ENCODE measurements around the gene TULP4. TPM values are rescaled to one million over a fixed set of nuclear protein-coding genes. Genes with fewer than 3 reads are reported as not detected.

TULP4 gene
- total and polyA plus RNA-seq, 2 donors (not counting 1 experiment from before 2014, with no cell fraction given): 12.0 to 90.0 TPM

DNA sequence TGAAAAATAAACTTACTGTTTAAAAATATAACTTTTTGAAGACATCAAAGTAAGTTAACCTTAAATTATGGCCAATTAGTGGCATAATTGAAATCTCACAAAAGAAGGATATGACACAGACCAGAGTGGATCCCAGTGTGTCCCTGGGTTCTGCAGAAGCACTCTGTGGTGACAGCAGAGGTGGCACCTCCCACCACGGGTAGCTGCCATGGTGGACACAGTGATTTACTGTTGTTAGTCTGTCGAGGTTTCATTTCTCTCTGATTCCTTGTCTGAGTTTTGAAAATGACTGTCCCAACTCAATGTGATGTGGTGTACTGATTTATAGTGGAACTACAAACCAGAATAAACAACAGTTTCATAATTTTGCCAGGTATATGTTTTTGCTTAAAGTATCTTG, 76.5 kb downstream of the TULP4 start:
- Mint-ChIP-seq H3K9me3 (ENCODE audit: insufficient read depth) (peaks cover 3% of the 10 kb centered on the region), H3K27me3 (no peaks in the 10 kb centered on the region), H3K4me1 (peaks cover 2% of the 10 kb centered on the region), H3K4me3 (no peak overlapping the region), H3K27ac (no peak overlapping the region)
- Histone ChIP-seq H3K4me1 (ENCODE audit: control insufficient read depth in 2 of 2, insufficient read depth in 2 of 2, low read length in 2 of 2) (no peaks in the 10 kb centered on the region), H3K4me2 (replicated peaks; ENCODE audit: low read depth, low read length, poor library complexity, severe bottlenecking) (no peak overlapping the region), H4K20me1 (ENCODE audit: control insufficient read depth, insufficient read depth, low read length, poor library complexity, severe bottlenecking) (peaks cover 19% of the 10 kb centered on the region), H3K36me3 (replicated peaks in 1 of 2; ENCODE audit: control extremely low read depth in 1 of 2, control insufficient read depth in 1 of 2, extremely low read depth in 1 of 2, insufficient read depth in 2 of 2, low read length in 1 of 2) (no peaks in the 10 kb centered on the region), H3K27me3 (replicated peaks in 1 of 4; ENCODE audit: control extremely low read depth in 1 of 4, control insufficient read depth in 3 of 4, insufficient read depth in 4 of 4, low read length in 3 of 4) (no peaks in the 10 kb centered on the region), H3K27ac (ENCODE audit: low read length in 2 of 2) (no peak overlapping the region), H3K9me3 (ENCODE audit: control extremely low read depth in 1 of 3, control insufficient read depth in 2 of 3, insufficient read depth in 1 of 3, low read length in 2 of 3) (peaks cover 1 to 15% (median 10%) of the 10 kb centered on the region in 3 donors), H3K4me3 (ENCODE audit: control extremely low read depth in 1 of 5, extremely low read depth in 1 of 5, insufficient read depth in 1 of 5, low read depth in 2 of 5, low read length in 4 of 5) (no peak overlapping the region), H3K9ac (ENCODE audit: low read length) (no peak overlapping the region), H2AFZ (ENCODE audit: insufficient read depth, low read depth, low read length, poor library complexity, severe bottlenecking) (no peak overlapping the region), H3K79me2 (ENCODE audit: control insufficient read depth, insufficient read depth, low read length) (peaks cover 44% of the 10 kb centered on the region)
- ATAC-seq (ENCODE audit: low read depth) (no peak), DNase-seq (no peak)
- intact Hi-C loops (cut with micrococcal nuclease): loop anchor here (10.0 kb wide), 1 partner anchor 64 kb away; no protein-coding TSS in a partner anchor
- CTCF ChIA-PET: interaction anchor here (2.9 kb wide), 1 partner anchor 174 kb away, joined by 28 read pairs; no protein-coding TSS in a partner anchor
- POLR2A ChIA-PET: interaction anchor here (0.7 kb wide), 1 partner anchor 73 kb away, joined by 5 read pairs; no protein-coding TSS in a partner anchor
- 60% methylated on average over 1 of the region's 2 CpGs for WGBS (ENCODE audit: insufficient coverage)
- no peak for TF ChIP-seq CTCF (IDR thresholded peaks at IDR 0.05)
- no peak for TF ChIP-seq EZH2 (IDR thresholded peaks at IDR 0.05; ENCODE audit: borderline replicate concordance, insufficient read depth, low read depth, low read length, poor library complexity, severe bottlenecking)

DNA sequence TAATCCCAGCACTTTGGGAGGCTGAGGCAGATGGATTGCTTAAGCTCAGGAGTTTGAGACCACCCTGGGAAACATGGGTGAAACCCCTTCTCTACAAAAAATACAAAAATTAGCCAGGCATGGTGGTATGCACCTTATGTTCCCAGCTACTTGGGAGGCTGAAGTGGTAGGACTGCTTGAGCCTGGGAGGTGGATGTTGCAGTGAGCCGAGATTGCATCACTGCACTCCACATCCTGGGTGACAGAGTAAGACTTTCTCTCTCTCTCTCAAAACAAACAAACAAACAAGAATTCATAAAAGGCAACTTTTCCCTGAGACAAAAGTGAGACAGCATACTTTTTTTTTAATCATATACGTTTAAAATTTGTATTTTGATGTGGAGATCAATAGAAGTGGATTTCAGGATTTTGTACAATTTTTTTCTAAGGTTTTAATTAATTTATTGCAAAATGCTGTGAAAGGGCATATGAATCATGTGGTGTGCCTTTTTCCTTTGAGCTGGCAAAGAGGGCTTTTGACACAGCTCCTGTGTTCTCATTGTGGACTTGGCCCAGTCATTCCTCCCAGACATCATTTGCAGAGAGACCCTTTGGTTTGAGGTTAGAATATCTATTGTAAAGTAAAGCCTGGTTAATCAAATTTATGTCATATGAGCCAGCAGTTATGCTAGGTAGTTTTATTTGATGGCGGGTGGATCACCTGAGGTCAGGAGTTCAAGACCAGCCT, 77.1 kb downstream of the TULP4 start:
- H3K4me3 ChIP-seq (ENCODE audit: control extremely low read depth in 1 of 5, extremely low read depth in 1 of 5, insufficient read depth in 1 of 5, low read depth in 2 of 5, low read length in 4 of 5): no peak overlapping the region
- H3K27me3 ChIP-seq (replicated peaks in 1 of 4; ENCODE audit: control extremely low read depth in 1 of 4, control insufficient read depth in 3 of 4, insufficient read depth in 4 of 4, low read length in 3 of 4): no peaks in the 10 kb centered on the region
- Mint-ChIP-seq H3K9me3 (ENCODE audit: insufficient read depth) (peaks cover 9% of the 10 kb centered on the region), H3K4me1 (peaks cover 1% of the 10 kb centered on the region), H3K27ac (no peak overlapping the region), H3K4me3 (no peak overlapping the region), H3K27me3 (no peaks in the 10 kb centered on the region)
- intact Hi-C loops (cut with micrococcal nuclease): loop anchor here (10.0 kb wide), 1 partner anchor 65 kb away; no protein-coding TSS in a partner anchor
- no peak overlapping the region for H3K4me2 ChIP-seq (replicated peaks; ENCODE audit: low read depth, low read length, poor library complexity, severe bottlenecking)
- ChIA-PET POLR2A (no interaction called here), CTCF (no interaction called here)
- H3K27ac ChIP-seq (ENCODE audit: low read length in 2 of 2): no peak overlapping the region
- peaks cover 1 to 15% (median 10%) of the 10 kb centered on the region in 3 donors for H3K9me3 ChIP-seq (ENCODE audit: control extremely low read depth in 1 of 3, control insufficient read depth in 2 of 3, insufficient read depth in 1 of 3, low read length in 2 of 3)
- ATAC-seq (ENCODE audit: low read depth) (no peak), DNase-seq (no peak)
- H2AFZ ChIP-seq (ENCODE audit: insufficient read depth, low read depth, low read length, poor library complexity, severe bottlenecking): no peak overlapping the region
- H3K79me2 ChIP-seq (ENCODE audit: control insufficient read depth, insufficient read depth, low read length): peaks cover 47% of the 10 kb centered on the region
- TF ChIP-seq EZH2 (IDR thresholded peaks at IDR 0.05; ENCODE audit: borderline replicate concordance, insufficient read depth, low read depth, low read length, poor library complexity, severe bottlenecking) (no peak), CTCF (IDR thresholded peaks at IDR 0.05) (no peak)
- H4K20me1 ChIP-seq (ENCODE audit: control insufficient read depth, insufficient read depth, low read length, poor library complexity, severe bottlenecking): peaks cover 23% of the 10 kb centered on the region
- no peaks in the 10 kb centered on the region for H3K4me1 ChIP-seq (ENCODE audit: control insufficient read depth in 2 of 2, insufficient read depth in 2 of 2, low read length in 2 of 2)
- WGBS (ENCODE audit: insufficient coverage): no CpG with 5 or more reads among the region's 3 CpGs
- no peak overlapping the region for H3K9ac ChIP-seq (ENCODE audit: low read length)
- no peaks in the 10 kb centered on the region for H3K36me3 ChIP-seq (replicated peaks in 1 of 2; ENCODE audit: control extremely low read depth in 1 of 2, control insufficient read depth in 1 of 2, extremely low read depth in 1 of 2, insufficient read depth in 2 of 2, low read length in 1 of 2)
